ENCODE data around the gene ZBTB21.

DNA sequence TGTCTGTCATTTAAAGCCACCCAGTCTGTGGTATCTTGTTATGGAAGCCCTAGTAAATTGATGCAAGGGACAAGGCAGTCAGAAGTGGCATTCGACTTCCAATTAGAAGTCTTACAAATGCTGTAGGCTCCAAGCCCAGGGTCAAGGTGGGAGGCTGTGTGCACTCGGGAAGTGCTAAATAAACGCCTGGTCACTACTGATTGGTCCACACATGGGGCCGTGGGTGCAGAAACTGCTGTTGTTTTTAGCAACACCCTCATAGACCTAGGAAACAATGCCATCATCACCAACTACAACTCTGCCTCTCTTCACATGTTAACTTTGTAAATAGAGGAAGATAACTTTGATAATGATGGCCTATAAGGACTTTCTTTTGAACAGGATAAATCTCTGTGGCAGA is 20.2 kb upstream of the ZBTB21 start:
- TF ChIP-seq, protein P1, sequence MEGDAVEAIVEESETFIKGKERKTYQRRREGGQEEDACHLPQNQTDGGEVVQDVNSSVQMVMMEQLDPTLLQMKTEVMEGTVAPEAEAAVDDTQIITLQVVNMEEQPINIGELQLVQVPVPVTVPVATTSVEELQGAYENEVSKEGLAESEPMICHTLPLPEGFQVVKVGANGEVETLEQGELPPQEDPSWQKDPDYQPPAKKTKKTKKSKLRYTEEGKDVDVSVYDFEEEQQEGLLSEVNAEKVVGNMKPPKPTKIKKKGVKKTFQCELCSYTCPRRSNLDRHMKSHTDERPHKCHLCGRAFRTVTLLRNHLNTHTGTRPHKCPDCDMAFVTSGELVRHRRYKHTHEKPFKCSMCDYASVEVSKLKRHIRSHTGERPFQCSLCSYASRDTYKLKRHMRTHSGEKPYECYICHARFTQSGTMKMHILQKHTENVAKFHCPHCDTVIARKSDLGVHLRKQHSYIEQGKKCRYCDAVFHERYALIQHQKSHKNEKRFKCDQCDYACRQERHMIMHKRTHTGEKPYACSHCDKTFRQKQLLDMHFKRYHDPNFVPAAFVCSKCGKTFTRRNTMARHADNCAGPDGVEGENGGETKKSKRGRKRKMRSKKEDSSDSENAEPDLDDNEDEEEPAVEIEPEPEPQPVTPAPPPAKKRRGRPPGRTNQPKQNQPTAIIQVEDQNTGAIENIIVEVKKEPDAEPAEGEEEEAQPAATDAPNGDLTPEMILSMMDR (IDR thresholded peaks at IDR 0.05): no peak
- TF ChIP-seq JUN (IDR thresholded peaks at IDR 0.05) (no peak), SMC3 (IDR thresholded peaks at IDR 0.05) (no peak), RARB (CRISPR knock-in tag; IDR thresholded peaks at IDR 0.05) (no peak), RCOR1 (IDR thresholded peaks at IDR 0.05; ENCODE audit: low read depth, low read length) (no peak), POLR2A (IDR thresholded peaks at IDR 0.05; ENCODE audit: low read length) (no peak), EP300 (IDR thresholded peaks at IDR 0.05) (no peak), CEBPB (IDR thresholded peaks at IDR 0.05) (no peak), ESRRA (IDR thresholded peaks at IDR 0.05; ENCODE audit: borderline replicate concordance, low read length) (no peak), HDAC2 (IDR thresholded peaks at IDR 0.05) (no peak), RNF2 (IDR thresholded peaks at IDR 0.05; ENCODE audit: borderline replicate concordance, low read depth) (no peak)
- TF ChIP-seq, protein P2, sequence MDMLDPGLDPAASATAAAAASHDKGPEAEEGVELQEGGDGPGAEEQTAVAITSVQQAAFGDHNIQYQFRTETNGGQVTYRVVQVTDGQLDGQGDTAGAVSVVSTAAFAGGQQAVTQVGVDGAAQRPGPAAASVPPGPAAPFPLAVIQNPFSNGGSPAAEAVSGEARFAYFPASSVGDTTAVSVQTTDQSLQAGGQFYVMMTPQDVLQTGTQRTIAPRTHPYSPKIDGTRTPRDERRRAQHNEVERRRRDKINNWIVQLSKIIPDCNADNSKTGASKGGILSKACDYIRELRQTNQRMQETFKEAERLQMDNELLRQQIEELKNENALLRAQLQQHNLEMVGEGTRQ (IDR thresholded peaks at IDR 0.05): no peak
- TF ChIP-seq, protein P3, sequence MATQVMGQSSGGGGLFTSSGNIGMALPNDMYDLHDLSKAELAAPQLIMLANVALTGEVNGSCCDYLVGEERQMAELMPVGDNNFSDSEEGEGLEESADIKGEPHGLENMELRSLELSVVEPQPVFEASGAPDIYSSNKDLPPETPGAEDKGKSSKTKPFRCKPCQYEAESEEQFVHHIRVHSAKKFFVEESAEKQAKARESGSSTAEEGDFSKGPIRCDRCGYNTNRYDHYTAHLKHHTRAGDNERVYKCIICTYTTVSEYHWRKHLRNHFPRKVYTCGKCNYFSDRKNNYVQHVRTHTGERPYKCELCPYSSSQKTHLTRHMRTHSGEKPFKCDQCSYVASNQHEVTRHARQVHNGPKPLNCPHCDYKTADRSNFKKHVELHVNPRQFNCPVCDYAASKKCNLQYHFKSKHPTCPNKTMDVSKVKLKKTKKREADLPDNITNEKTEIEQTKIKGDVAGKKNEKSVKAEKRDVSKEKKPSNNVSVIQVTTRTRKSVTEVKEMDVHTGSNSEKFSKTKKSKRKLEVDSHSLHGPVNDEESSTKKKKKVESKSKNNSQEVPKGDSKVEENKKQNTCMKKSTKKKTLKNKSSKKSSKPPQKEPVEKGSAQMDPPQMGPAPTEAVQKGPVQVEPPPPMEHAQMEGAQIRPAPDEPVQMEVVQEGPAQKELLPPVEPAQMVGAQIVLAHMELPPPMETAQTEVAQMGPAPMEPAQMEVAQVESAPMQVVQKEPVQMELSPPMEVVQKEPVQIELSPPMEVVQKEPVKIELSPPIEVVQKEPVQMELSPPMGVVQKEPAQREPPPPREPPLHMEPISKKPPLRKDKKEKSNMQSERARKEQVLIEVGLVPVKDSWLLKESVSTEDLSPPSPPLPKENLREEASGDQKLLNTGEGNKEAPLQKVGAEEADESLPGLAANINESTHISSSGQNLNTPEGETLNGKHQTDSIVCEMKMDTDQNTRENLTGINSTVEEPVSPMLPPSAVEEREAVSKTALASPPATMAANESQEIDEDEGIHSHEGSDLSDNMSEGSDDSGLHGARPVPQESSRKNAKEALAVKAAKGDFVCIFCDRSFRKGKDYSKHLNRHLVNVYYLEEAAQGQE (IDR thresholded peaks at IDR 0.05): no peak
- TF ChIP-seq, protein P4, sequence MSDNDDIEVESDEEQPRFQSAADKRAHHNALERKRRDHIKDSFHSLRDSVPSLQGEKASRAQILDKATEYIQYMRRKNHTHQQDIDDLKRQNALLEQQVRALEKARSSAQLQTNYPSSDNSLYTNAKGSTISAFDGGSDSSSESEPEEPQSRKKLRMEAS (IDR thresholded peaks at IDR 0.05): no peak

Data from A549 (cell line).